Lower lobe of right lung (tissue), 2 donors: ENCODE data around the gene LENG8. TPM values are rescaled to one million over a fixed set of nuclear protein-coding genes. Genes with fewer than 3 reads are reported as not detected.

Experiments
- ATAC-seq, 2 donors: fragments of 200-7000 bp; cut with Tn5 transposase; one replicate each; pipeline ENCODE4 v1.9.1; 2020 to 2022; ENCODE audit warnings: mild to moderate bottlenecking in 2 of 2, moderate library complexity in 2 of 2
- DNase-seq: peaks from one replicate; pipeline ENCODE4 v3.0.0-alpha.2; 2020
- H3K27ac ChIP-seq: fragments of 200-600 bp; one replicate; pipeline ENCODE4 v1.8.0; 2022
- H3K27me3 ChIP-seq: fragments of 200-600 bp; one replicate; pipeline ENCODE4 v1.8.0; 2022; ENCODE audit warnings: low read depth
- H3K36me3 ChIP-seq: fragments of 200-600 bp; one replicate; pipeline ENCODE4 v1.8.0; 2022; ENCODE audit warnings: mild to moderate bottlenecking
- H3K4me1 ChIP-seq: fragments of 200-600 bp; one replicate; pipeline ENCODE4 v1.8.0; 2022
- H3K4me3 ChIP-seq: fragments of 200-600 bp; one replicate; pipeline ENCODE4 v1.8.0; 2022; ENCODE audit warnings: mild to moderate bottlenecking
- H3K9me3 ChIP-seq: fragments of 200-600 bp; one replicate; pipeline ENCODE4 v1.8.0; 2022
- intact Hi-C: fragments of 100-400 bp; cut with DNase I; formaldehyde crosslinking; loops from one replicate; pipeline ENCODE4 v1.11.0; 2022
- total RNA-seq: library from RNA; stranded (reverse); fragmentation: NEBNext Ultra II Directional; extraction: Animal tissue kit (Norgen Biotek cat#: 25700); gene quantifications from one replicate; pipeline ENCODE4 v1.2.1, GENCODE V29; 2021
- TF ChIP-seq, protein P1 (sequence below): fragments of 200-600 bp; IDR thresholded peaks from one replicate; pipeline ENCODE4 v1.8.0; 2022; ENCODE audit warnings: antibody characterized with exemption, mild to moderate bottlenecking
- donor health status: DM: no; HTN: yes; CAD: no; lungs with severe emphysema.

Gene LENG8
- total RNA-seq, 1 donor from 2014 or later: 183 TPM

DNA sequence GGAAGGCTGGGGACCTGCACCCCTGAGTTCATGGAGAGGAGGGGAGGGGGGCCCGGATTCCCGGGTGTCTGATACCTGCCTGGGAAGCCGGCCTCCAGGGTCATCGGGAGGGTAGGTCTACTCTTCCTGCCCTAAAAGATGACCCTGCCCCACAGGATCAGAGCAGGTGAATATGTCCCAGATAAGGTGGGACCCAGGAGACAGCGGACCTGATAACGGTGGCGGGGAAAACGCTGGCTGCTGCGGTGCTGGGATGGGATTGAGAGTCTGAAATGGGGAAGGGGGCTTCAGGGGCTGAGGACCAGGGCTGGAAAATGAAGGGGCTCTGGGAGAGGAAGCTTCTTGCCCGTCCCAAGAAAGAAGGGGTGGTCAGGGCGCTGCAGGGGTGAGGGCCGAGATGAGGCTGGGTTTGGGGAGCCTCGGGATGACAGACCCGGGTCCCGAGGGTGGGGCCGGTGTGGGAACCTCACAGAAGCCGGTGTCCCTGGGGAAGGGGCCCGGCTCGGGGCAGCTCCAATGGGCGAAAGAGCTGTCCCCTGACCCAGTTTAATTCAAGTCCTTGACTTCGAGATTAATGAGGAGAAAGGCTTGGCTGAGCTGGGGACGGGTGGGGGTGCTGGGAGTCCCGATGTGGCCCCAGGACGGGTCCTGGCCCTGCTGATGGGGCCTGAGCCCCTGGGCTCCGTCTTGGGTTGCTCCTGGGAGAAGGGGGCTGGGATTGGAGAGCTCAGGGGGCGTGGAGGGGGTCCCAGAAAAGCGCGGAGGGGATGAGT lies 32.9 kb upstream of the LENG8 start:
- DNase-seq (no peak), ATAC-seq (no peak)
- Histone ChIP-seq H3K4me1 (peaks cover 9% of the 10 kb centered on the region), H3K27me3 (peaks cover 63% of the 10 kb centered on the region), H3K9me3 (no peaks in the 10 kb centered on the region), H3K36me3 (no peaks in the 10 kb centered on the region), H3K27ac (no peak overlapping the region), H3K4me3 (no peak overlapping the region)
- intact Hi-C loops: no loop called here
- TF ChIP-seq, protein P1, sequence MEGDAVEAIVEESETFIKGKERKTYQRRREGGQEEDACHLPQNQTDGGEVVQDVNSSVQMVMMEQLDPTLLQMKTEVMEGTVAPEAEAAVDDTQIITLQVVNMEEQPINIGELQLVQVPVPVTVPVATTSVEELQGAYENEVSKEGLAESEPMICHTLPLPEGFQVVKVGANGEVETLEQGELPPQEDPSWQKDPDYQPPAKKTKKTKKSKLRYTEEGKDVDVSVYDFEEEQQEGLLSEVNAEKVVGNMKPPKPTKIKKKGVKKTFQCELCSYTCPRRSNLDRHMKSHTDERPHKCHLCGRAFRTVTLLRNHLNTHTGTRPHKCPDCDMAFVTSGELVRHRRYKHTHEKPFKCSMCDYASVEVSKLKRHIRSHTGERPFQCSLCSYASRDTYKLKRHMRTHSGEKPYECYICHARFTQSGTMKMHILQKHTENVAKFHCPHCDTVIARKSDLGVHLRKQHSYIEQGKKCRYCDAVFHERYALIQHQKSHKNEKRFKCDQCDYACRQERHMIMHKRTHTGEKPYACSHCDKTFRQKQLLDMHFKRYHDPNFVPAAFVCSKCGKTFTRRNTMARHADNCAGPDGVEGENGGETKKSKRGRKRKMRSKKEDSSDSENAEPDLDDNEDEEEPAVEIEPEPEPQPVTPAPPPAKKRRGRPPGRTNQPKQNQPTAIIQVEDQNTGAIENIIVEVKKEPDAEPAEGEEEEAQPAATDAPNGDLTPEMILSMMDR: no peak

DNA sequence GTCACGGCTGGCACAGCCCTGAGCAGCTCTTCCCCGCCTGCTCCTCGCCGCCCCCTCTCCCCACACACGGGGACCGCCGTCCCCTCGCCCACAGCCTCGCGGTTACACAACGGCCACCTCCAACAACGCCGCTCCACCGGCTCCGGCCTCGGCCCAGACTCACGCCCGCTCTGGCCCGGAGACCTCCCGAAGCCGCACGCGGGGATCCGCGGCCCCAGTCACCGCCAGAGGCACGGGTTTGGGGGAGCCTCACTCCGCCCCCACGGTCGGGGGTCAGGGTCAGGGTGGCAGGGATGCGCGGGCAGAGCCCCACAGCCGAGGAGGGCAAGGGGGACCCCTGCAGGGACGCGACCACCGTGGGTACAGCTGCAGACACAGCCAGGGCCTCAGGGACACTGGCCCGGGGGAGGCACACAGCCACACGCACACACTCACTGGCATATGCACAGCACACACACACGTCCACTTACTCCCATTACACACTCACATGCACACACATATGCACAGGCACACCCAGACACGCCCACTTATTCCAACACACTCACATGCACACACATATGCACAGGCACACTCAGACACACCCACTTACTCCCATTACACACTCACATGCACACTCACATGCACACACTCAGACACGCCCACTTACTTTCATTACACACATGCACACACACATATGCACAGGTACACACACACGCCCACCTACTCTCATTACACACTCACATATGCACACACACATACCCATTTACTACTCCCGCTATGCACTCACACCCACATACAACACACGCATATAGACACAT lies 32.1 kb upstream of the LENG8 start:
- no peak for DNase-seq
- Histone ChIP-seq H3K4me1 (peaks cover 9% of the 10 kb centered on the region), H3K27ac (no peak overlapping the region), H3K4me3 (no peak overlapping the region), H3K9me3 (no peaks in the 10 kb centered on the region), H3K36me3 (no peaks in the 10 kb centered on the region), H3K27me3 (peaks cover 71% of the 10 kb centered on the region)
- no peak for ATAC-seq
- TF ChIP-seq, protein P1: no peak
- intact Hi-C loops: no loop called here

DNA sequence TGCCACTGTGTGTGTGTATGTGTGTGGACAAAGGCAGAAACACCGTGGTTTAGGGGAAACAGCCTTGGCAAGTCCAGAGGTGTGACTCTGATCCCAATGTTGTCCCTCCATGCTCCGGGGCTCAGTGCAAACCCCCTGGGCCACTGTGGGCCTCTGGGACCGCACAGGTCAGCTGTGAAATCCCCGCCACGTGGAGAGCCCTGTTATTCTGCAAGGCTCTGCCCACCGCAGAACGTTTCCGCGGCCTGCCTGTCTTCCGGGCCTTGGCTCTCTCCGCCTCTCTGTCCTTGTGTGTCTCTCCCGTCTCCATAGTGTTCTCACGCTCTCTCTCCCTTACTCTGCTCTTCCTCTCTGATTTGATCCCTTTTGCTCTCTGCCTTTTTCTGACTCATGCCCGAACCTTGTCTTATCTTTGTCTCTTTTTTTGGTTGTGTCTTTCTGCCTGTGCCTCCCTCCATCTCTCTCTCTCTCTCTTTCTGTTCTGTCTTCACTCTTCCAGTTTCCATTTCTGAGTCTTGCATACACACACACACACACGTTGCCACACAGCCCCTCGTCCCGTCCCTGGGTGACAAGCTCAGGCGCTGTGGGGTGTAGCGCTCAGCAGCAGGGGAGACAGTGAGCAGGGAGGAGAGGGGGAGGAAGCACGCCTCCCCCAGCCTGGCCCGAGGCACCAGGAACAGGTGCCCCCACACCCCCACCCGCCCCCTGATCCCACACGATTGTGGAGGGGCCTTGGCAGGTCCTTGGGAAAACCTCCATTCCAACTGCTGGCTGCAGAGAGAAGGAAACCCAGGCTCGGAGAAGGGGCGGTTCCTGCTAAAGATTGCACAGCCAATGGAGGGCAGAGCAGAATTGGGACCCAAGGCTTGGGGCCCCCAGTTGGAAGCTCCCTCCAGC lies 30.7 kb upstream of the LENG8 start:
- DNase-seq: no peak
- no peak overlapping the region for H3K4me3 ChIP-seq
- peaks cover 78% of the 10 kb centered on the region for H3K27me3 ChIP-seq
- no peaks in the 10 kb centered on the region for H3K36me3 ChIP-seq
- intact Hi-C loops: no loop called here
- no peaks in the 10 kb centered on the region for H3K9me3 ChIP-seq
- peaks cover 9% of the 10 kb centered on the region for H3K4me1 ChIP-seq
- H3K27ac ChIP-seq: no peak overlapping the region
- TF ChIP-seq, protein P1: no peak
- no peak for ATAC-seq

DNA sequence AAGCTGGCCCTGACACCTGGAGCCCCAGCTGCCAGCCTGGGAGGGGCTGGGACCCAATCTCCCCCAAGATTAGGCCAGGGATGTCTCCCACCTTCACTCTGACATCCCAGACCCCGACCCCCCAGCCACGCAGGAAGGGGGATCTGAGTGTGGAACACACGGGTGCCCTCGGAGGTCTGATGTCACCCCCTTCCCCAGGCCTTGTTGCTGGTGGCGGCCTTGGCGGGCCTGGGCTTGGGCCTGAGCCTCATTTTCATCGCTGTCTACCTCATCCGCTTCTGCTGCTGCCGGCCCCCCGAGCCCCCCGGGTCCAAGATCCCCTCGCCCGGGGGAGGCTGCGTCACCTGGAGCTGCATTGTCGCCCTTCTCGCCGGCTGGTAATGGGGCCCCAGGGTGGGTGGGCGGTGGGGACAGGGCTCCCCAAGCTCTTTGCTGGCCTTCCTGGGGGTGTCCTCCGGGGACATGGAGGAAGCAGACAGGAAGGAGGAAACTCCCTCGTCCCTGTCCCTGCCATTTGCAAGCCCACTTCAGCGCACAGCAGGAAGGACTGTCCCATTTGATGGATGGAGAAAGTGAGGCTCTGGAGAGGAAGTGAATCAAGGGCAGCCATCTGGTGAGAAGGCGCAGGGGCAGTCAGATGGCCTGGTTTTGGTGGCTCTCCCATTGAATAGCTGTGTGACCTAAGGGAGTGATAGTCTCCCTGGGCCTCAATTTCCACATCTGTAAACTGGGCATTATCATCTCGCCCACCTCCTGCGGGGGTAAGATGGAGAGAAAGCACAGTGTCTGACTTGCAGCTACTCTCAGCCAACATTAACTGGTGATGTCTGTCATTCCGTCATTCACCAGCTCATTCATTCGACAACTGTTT lies 29.8 kb upstream of the LENG8 start:
- no peaks in the 10 kb centered on the region for H3K9me3 ChIP-seq
- ATAC-seq: no peak
- DNase-seq: no peak
- intact Hi-C loops: no loop called here
- no peak overlapping the region for H3K27ac ChIP-seq
- H3K36me3 ChIP-seq: no peaks in the 10 kb centered on the region
- peaks cover 79% of the 10 kb centered on the region for H3K27me3 ChIP-seq
- no peak overlapping the region for H3K4me3 ChIP-seq
- TF ChIP-seq, protein P1: no peak
- H3K4me1 ChIP-seq: peaks cover 9% of the 10 kb centered on the region
